HepG2 (cell line): ENCODE measurements around the gene SLC19A1. TPM values are rescaled to one million over a fixed set of nuclear protein-coding genes. Genes with fewer than 3 reads are reported as not detected.
A peak's percentile ranks its signal among the peaks of the same experiment; 100 is the strongest.

Source experiments
- HBP1 ChIP-seq: IDR thresholded peaks from 2 replicates; pipeline ENCODE4 v1.6.1; 2016; ENCODE audit warnings: low read depth, control low read depth
- HES4 ChIP-seq: sonication (generic); formaldehyde crosslinking; IDR thresholded peaks from 2 replicates; pipeline ENCODE4 v1.9.0; 2021; ENCODE audit warnings: mild to moderate bottlenecking, missing genetic modification reagents, borderline replicate concordance
- MYPOP ChIP-seq: sonication (generic); formaldehyde crosslinking; IDR thresholded peaks from 2 replicates; pipeline ENCODE4 v1.8.1; 2023; ENCODE audit warnings: mild to moderate bottlenecking, moderate library complexity, missing genetic modification reagents
- PITX1 ChIP-seq: sonication (generic); formaldehyde crosslinking; IDR thresholded peaks from 2 replicates; pipeline ENCODE4 v1.5.1; 2020; ENCODE audit warnings: mild to moderate bottlenecking, missing genetic modification reagents
- SMYD3 ChIP-seq: sonication (generic); formaldehyde crosslinking; IDR thresholded peaks from 2 replicates; pipeline ENCODE4 v1.8.1; 2023; ENCODE audit warnings: mild to moderate bottlenecking, missing genetic modification reagents
- TRIM24 ChIP-seq: sonication (generic); formaldehyde crosslinking; IDR thresholded peaks from 2 replicates; pipeline ENCODE4 v1.8.0; 2022; ENCODE audit warnings: mild to moderate bottlenecking, missing genetic modification reagents
- ZBTB7A ChIP-seq: sonication (generic); formaldehyde crosslinking; IDR thresholded peaks from 2 replicates; pipeline ENCODE4 v1.8.0; 2022; ENCODE audit warnings: mild to moderate bottlenecking, missing genetic modification reagents
- ZBTB7B ChIP-seq: sonication (generic); formaldehyde crosslinking; IDR thresholded peaks from 2 replicates; pipeline ENCODE4 v1.4.0; 2020; ENCODE audit warnings: missing genetic modification reagents
- ZFP41 ChIP-seq: sonication (generic); formaldehyde crosslinking; IDR thresholded peaks from 2 replicates; pipeline ENCODE4 v1.4.0; 2020; ENCODE audit warnings: mild to moderate bottlenecking, missing genetic modification reagents, borderline replicate concordance
- polyA plus RNA-seq, 8 experiments: library from polyadenylated mRNA; depleted of rRNA in 3 of 8; stranded (reverse) in 7 of 8; unstranded in 1 of 8; fragments of >200 nt; fragmentation: Illumina TruSeq in 4 of 8; extraction: Trizol in 4 of 8; gene quantifications; 2 replicates each; pipeline versions ENCODE4 v1.2.1 to v1.2.3, GENCODE V29; 2011 to 2016; ENCODE audit warnings: low read depth in 4 of 8, missing spikeins in 1 of 8, mixed read lengths in 1 of 8; ENCODE audit not compliant: insufficient read depth in 1 of 8
- total RNA-seq, 5 experiments: library from RNA; depleted of rRNA; stranded (reverse); fragments of >200 nt; fragmentation: Illumina TruSeq; extraction: Trizol; gene quantifications; 2 replicates each; pipeline ENCODE4 v1.2.3, GENCODE V29; 2016; ENCODE audit warnings: low read depth in 1 of 5
- TF ChIP-seq, protein P1 (sequence below): sonication (generic); formaldehyde crosslinking; IDR thresholded peaks from 2 replicates; pipeline ENCODE4 v1.5.0; 2020; ENCODE audit warnings: mild to moderate bottlenecking, missing genetic modification reagents
- TF ChIP-seq, protein P2 (sequence below): sonication (generic); formaldehyde crosslinking; IDR thresholded peaks from 2 replicates; pipeline ENCODE4 v1.4.0; 2020; ENCODE audit warnings: mild to moderate bottlenecking, missing genetic modification reagents
- TF ChIP-seq, protein P3 (sequence below): sonication (generic); formaldehyde crosslinking; IDR thresholded peaks from 2 replicates; pipeline ENCODE4 v1.9.0; 2021; ENCODE audit warnings: missing genetic modification reagents, borderline replicate concordance
- TF ChIP-seq, protein P4 (sequence below), 2 experiments: sonication (generic) in 1 of 2; formaldehyde crosslinking in 1 of 2; IDR thresholded peaks; 2 replicates each; pipeline versions ENCODE4 v1.5.1 to v1.6.1; 2011 to 2020; ENCODE audit warnings: borderline replicate concordance in 1 of 2, low read depth in 1 of 2, low read length in 1 of 2, mild to moderate bottlenecking in 1 of 2, missing genetic modification reagents in 1 of 2, moderate library complexity in 1 of 2

The SLC19A1 gene
- total and polyA plus RNA-seq, 2 of the 13 experiments (the other 11 are each of a cell fraction or from before 2014, with no cell fraction given) = 21.8 to 23.0 TPM

GRCh38 chr21:45472445-45473365 is 69.5 kb downstream of the SLC19A1 start (continued):
- TF ChIP-seq, protein P1, sequence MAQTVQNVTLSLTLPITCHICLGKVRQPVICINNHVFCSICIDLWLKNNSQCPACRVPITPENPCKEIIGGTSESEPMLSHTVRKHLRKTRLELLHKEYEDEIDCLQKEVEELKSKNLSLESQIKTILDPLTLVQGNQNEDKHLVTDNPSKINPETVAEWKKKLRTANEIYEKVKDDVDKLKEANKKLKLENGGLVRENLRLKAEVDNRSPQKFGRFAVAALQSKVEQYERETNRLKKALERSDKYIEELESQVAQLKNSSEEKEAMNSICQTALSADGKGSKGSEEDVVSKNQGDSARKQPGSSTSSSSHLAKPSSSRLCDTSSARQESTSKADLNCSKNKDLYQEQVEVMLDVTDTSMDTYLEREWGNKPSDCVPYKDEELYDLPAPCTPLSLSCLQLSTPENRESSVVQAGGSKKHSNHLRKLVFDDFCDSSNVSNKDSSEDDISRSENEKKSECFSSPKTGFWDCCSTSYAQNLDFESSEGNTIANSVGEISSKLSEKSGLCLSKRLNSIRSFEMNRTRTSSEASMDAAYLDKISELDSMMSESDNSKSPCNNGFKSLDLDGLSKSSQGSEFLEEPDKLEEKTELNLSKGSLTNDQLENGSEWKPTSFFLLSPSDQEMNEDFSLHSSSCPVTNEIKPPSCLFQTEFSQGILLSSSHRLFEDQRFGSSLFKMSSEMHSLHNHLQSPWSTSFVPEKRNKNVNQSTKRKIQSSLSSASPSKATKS (CRISPR knock-in tag) = no peak
- TF ChIP-seq TRIM24 (CRISPR knock-in tag) (peak; percentile 60; the same call in 1 of the 2 replicates), ZBTB7B (CRISPR knock-in tag) (peak; percentile 90), PITX1 (peak; percentile 67), ZFP41 (no peak), MYPOP (CRISPR knock-in tag) (no peak), HBP1 (no peak), SMYD3 (no peak), HES4 (CRISPR knock-in tag) (no peak; the same call in 1 of the 2 replicates), ZBTB7A (CRISPR knock-in tag) (peak; percentile 97)
- TF ChIP-seq, protein P2, sequence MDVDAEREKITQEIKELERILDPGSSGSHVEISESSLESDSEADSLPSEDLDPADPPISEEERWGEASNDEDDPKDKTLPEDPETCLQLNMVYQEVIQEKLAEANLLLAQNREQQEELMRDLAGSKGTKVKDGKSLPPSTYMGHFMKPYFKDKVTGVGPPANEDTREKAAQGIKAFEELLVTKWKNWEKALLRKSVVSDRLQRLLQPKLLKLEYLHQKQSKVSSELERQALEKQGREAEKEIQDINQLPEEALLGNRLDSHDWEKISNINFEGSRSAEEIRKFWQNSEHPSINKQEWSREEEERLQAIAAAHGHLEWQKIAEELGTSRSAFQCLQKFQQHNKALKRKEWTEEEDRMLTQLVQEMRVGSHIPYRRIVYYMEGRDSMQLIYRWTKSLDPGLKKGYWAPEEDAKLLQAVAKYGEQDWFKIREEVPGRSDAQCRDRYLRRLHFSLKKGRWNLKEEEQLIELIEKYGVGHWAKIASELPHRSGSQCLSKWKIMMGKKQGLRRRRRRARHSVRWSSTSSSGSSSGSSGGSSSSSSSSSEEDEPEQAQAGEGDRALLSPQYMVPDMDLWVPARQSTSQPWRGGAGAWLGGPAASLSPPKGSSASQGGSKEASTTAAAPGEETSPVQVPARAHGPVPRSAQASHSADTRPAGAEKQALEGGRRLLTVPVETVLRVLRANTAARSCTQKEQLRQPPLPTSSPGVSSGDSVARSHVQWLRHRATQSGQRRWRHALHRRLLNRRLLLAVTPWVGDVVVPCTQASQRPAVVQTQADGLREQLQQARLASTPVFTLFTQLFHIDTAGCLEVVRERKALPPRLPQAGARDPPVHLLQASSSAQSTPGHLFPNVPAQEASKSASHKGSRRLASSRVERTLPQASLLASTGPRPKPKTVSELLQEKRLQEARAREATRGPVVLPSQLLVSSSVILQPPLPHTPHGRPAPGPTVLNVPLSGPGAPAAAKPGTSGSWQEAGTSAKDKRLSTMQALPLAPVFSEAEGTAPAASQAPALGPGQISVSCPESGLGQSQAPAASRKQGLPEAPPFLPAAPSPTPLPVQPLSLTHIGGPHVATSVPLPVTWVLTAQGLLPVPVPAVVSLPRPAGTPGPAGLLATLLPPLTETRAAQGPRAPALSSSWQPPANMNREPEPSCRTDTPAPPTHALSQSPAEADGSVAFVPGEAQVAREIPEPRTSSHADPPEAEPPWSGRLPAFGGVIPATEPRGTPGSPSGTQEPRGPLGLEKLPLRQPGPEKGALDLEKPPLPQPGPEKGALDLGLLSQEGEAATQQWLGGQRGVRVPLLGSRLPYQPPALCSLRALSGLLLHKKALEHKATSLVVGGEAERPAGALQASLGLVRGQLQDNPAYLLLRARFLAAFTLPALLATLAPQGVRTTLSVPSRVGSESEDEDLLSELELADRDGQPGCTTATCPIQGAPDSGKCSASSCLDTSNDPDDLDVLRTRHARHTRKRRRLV (CRISPR knock-in tag) = no peak
- TF ChIP-seq, protein P3, sequence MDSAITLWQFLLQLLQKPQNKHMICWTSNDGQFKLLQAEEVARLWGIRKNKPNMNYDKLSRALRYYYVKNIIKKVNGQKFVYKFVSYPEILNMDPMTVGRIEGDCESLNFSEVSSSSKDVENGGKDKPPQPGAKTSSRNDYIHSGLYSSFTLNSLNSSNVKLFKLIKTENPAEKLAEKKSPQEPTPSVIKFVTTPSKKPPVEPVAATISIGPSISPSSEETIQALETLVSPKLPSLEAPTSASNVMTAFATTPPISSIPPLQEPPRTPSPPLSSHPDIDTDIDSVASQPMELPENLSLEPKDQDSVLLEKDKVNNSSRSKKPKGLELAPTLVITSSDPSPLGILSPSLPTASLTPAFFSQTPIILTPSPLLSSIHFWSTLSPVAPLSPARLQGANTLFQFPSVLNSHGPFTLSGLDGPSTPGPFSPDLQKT (CRISPR knock-in tag) = no peak
- TF ChIP-seq, protein P4, sequence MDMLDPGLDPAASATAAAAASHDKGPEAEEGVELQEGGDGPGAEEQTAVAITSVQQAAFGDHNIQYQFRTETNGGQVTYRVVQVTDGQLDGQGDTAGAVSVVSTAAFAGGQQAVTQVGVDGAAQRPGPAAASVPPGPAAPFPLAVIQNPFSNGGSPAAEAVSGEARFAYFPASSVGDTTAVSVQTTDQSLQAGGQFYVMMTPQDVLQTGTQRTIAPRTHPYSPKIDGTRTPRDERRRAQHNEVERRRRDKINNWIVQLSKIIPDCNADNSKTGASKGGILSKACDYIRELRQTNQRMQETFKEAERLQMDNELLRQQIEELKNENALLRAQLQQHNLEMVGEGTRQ (IDR thresholded peaks at IDR 0.05; ENCODE audit: low read depth, low read length) = no peak
- TF ChIP-seq, protein P4 (CRISPR knock-in tag; IDR thresholded peaks at IDR 0.05; ENCODE audit: borderline replicate concordance) = no peak; the same call in 1 of the 2 replicates
